GM12801 (cell line): Measurements from ENCODE around the gene TMEM236.

Source experiments
- CTCF ChIP-seq: IDR thresholded peaks from one replicate; pipeline ENCODE4 v1.5.1; 2011; ENCODE audit warnings: control low read depth; ENCODE audit not compliant: insufficient read length; ENCODE audit errors: extremely low read depth

The TMEM236 gene

GRCh38 chr10:17782921-17783665 lies 31.1 kb downstream of the TMEM236 start:
- TF ChIP-seq CTCF: no peak

- TF ChIP-seq CTCF: no peak
Measured at GRCh38 chr10:17783751-17784150, 31.8 kb downstream of the TMEM236 start.

GRCh38 chr10:17784688-17785087 lies 32.7 kb downstream of the TMEM236 start:
- no peak for TF ChIP-seq CTCF

- no peak for TF ChIP-seq CTCF
Measured at GRCh38 chr10:17785276-17785930, 33.4 kb downstream of the TMEM236 start.

GRCh38 chr10:17787087-17787961 lies 35.3 kb downstream of the TMEM236 start:
- no peak for TF ChIP-seq CTCF

- no peak for TF ChIP-seq CTCF
Measured at GRCh38 chr10:17788646-17789045, 36.6 kb downstream of the TMEM236 start.

GRCh38 chr10:17789396-17789795 lies 37.4 kb downstream of the TMEM236 start:
- no peak for TF ChIP-seq CTCF
